Measurements from ENCODE around the gene ZNF598.

ZNF598 gene

DNA sequence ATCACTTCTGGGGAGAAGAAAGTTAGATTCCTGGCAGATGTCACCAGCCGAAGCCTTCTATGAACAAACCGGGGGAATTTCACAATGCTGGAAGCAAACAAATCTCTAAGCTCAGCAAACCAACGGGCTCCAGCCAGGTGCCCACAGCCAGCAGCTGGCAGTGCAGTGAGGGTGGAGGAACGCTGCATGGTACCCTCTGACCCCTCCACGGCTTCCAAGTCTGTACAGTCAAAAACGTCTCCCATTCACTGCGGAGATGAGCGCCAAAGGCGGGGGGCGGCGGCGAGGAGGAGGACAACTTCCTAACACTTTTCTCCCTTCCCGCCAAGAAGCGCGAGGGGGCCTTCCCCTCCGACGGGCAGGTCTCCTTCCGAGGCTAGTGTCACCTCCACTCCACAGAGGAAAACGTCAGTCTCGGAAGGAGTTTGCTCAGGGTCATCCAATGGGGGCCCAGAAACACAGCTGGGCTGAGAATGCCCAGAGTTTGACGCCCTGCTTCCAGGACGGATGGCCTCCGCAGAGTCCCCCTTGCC, 924 bp downstream of the ZNF598 start:
- Histone ChIP-seq H3K14ac (ENCODE audit: low read length) (peak overlapping the region; percentile 49), H3K4me3 (ENCODE audit: low read length in 2 of 2) (peak overlapping the region; percentile 65 to 99), H3K9ac (ENCODE audit: low read depth, low read length, poor library complexity) (peak overlapping the region; percentile 96), H3K23ac (ENCODE audit: low read depth, low read length, poor library complexity) (peak overlapping the region; percentile 48), H2BK15ac (ENCODE audit: low read length) (no peak overlapping the region), H3K18ac (ENCODE audit: low read length) (peak overlapping the region; percentile 82), H4K8ac (ENCODE audit: low read depth, low read length) (no peak overlapping the region), H2AK5ac (ENCODE audit: low read depth, low read length) (peak overlapping the region; percentile 11), H3K4ac (ENCODE audit: low read length) (no peak overlapping the region), H2BK120ac (ENCODE audit: low read depth, low read length) (no peak overlapping the region), H3K27ac (replicated peaks; ENCODE audit: low read length) (no peak overlapping the region), H3K27me3 (ENCODE audit: control insufficient read depth in 3 of 3, insufficient read depth in 3 of 3, low read depth in 1 of 3, low read length in 3 of 3) (no peaks in the 10 kb centered on the region), H3K4me1 (ENCODE audit: control insufficient read depth in 2 of 2, insufficient read depth in 1 of 2, low read depth in 1 of 2, low read length in 2 of 2) (peaks cover 25 to 32% of the 10 kb centered on the region in 2 donors), H4K91ac (ENCODE audit: low read depth, low read length, poor library complexity) (no peak overlapping the region), H3K9me3 (replicated peaks in 1 of 2; ENCODE audit: control insufficient read depth in 2 of 2, insufficient read depth in 1 of 2, low read depth in 1 of 2, low read length in 2 of 2) (no peaks in the 10 kb centered on the region), H2BK12ac (ENCODE audit: low read length) (no peak overlapping the region), H3K79me1 (ENCODE audit: low read depth, low read length) (peaks cover 34% of the 10 kb centered on the region), H3K4me2 (ENCODE audit: insufficient read depth, low read length, poor library complexity, severe bottlenecking) (peak overlapping the region; percentile 80), H2BK5ac (ENCODE audit: low read length) (no peak overlapping the region), H3K36me3 (replicated peaks in 1 of 2; ENCODE audit: control insufficient read depth in 2 of 2, insufficient read depth in 2 of 2, low read length in 2 of 2) (peaks cover 8 to 19% of the 10 kb centered on the region in 2 donors), H2AFZ (ENCODE audit: low read length) (peak overlapping the region; percentile 78)
- WGBS, 2 donors (ENCODE audit: extremely low coverage in 2 of 2, insufficient read length in 2 of 2, insufficient replicate concordance in 1 of 2), result no CpG with 5 or more reads among the region's 23 CpGs
- DNase-seq (ENCODE audit: low spot score), result no peak

DNA sequence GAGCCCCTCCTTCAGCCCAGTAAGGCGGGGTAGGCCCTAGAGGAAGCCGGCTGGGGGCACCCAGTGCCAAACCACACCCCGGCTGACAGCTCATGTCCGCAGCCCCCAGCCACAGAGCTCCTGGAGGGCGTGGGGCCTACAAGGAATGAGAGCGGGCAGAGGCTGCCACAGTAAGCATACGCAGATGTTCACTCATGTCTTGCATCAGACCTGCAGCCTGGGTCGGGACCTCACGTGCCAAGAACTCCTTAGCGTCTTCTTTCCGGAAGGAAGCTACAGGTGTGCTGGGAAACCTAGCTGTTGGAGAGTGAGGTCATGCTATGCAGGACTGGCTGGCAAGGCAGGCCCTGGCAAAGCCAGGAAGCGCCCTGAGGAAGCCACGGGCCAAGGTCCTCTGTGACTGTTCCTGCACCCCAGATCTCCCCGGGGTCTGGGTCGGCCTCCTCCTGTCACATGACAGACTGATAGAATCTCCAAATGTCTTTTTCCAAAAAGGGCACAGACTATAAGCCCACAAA, 1.6 kb downstream of the ZNF598 start:
- Histone ChIP-seq H2BK15ac (ENCODE audit: low read length) (no peak overlapping the region), H3K4ac (ENCODE audit: low read length) (peak overlapping the region; percentile 37), H3K4me3 (ENCODE audit: low read length in 2 of 2) (peak overlapping the region in 1 of 2 donors; percentile 65), H3K4me2 (ENCODE audit: insufficient read depth, low read length, poor library complexity, severe bottlenecking) (no peak overlapping the region), H2BK120ac (ENCODE audit: low read depth, low read length) (no peak overlapping the region), H3K79me1 (ENCODE audit: low read depth, low read length) (peaks cover 37% of the 10 kb centered on the region), H3K4me1 (ENCODE audit: control insufficient read depth in 2 of 2, insufficient read depth in 1 of 2, low read depth in 1 of 2, low read length in 2 of 2) (peaks cover 28 to 35% of the 10 kb centered on the region in 2 donors), H4K8ac (ENCODE audit: low read depth, low read length) (peak overlapping the region; percentile 17), H2BK5ac (ENCODE audit: low read length) (no peak overlapping the region), H2AFZ (ENCODE audit: low read length) (no peak overlapping the region), H3K14ac (ENCODE audit: low read length) (no peak overlapping the region), H3K23ac (ENCODE audit: low read depth, low read length, poor library complexity) (peak overlapping the region; percentile 31), H2BK12ac (ENCODE audit: low read length) (peak overlapping the region; percentile 16), H3K18ac (ENCODE audit: low read length) (no peak overlapping the region), H3K27me3 (ENCODE audit: control insufficient read depth in 3 of 3, insufficient read depth in 3 of 3, low read depth in 1 of 3, low read length in 3 of 3) (no peaks in the 10 kb centered on the region), H3K27ac (replicated peaks; ENCODE audit: low read length) (no peak overlapping the region), H3K9ac (ENCODE audit: low read depth, low read length, poor library complexity) (peak overlapping the region; percentile 70), H3K9me3 (replicated peaks in 1 of 2; ENCODE audit: control insufficient read depth in 2 of 2, insufficient read depth in 1 of 2, low read depth in 1 of 2, low read length in 2 of 2) (no peaks in the 10 kb centered on the region), H4K91ac (ENCODE audit: low read depth, low read length, poor library complexity) (peak overlapping the region; percentile 85), H2AK5ac (ENCODE audit: low read depth, low read length) (no peak overlapping the region), H3K36me3 (replicated peaks in 1 of 2; ENCODE audit: control insufficient read depth in 2 of 2, insufficient read depth in 2 of 2, low read length in 2 of 2) (peaks cover 9 to 25% of the 10 kb centered on the region in 2 donors)
- WGBS, 2 donors (ENCODE audit: extremely low coverage in 2 of 2, insufficient read length in 2 of 2, insufficient replicate concordance in 1 of 2), result no CpG with 5 or more reads among the region's 15 CpGs
- no peak for DNase-seq (ENCODE audit: low spot score)

DNA sequence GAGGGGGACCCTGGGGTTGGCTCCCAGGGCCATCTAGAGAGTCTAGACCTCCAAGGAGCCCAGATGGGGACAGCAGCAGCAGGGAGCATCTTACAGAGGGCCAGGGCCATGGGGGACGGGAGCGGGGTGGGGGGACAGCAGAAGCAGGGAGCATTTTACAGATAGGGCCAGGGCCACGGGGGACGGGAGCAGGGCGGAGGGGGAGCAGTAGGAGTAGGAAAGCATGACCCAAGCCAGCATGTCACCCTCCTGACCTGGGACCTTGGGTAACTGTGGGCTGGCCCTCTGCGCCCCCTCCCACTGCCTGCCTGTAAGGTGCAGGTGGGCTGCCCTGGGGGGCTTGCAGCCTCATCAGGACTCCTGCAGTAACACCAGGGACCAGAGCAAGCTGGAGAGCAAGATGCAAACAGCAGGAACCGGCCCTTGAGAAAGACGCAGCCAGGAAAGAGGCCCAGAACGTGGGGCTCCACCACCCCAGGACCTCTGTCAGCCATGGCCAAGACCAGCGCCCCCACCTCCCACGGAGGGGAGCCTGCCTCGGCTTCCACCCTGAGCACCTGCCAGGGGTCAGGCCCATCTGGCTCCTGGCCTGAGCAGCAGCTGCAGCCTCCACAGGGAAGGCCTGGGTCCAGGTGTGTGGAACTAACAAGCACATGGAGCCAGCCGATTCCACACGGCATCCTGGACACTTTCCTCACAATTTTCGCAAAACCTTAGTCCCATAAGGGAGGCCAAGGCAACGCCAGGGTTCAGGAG, 2.4 kb downstream of the ZNF598 start:
- H2BK15ac ChIP-seq (ENCODE audit: low read length), result no peak overlapping the region
- no peak overlapping the region for H3K27ac ChIP-seq (replicated peaks; ENCODE audit: low read length)
- no peak overlapping the region for H3K4me2 ChIP-seq (ENCODE audit: insufficient read depth, low read length, poor library complexity, severe bottlenecking)
- H3K4me3 ChIP-seq (ENCODE audit: low read length in 2 of 2), result peak overlapping the region in 1 of 2 donors; percentile 65
- H3K4ac ChIP-seq (ENCODE audit: low read length), result peak overlapping the region; percentile 66
- no peaks in the 10 kb centered on the region for H3K9me3 ChIP-seq (replicated peaks in 1 of 2; ENCODE audit: control insufficient read depth in 2 of 2, insufficient read depth in 1 of 2, low read depth in 1 of 2, low read length in 2 of 2)
- H3K27me3 ChIP-seq (ENCODE audit: control insufficient read depth in 3 of 3, insufficient read depth in 3 of 3, low read depth in 1 of 3, low read length in 3 of 3), result no peaks in the 10 kb centered on the region
- DNase-seq (ENCODE audit: low spot score), result no peak
- H2BK12ac ChIP-seq (ENCODE audit: low read length), result peak overlapping the region; percentile 63
- H4K91ac ChIP-seq (ENCODE audit: low read depth, low read length, poor library complexity), result no peak overlapping the region
- no peak overlapping the region for H4K8ac ChIP-seq (ENCODE audit: low read depth, low read length)
- H3K9ac ChIP-seq (ENCODE audit: low read depth, low read length, poor library complexity), result peak overlapping the region; percentile 78
- H3K23ac ChIP-seq (ENCODE audit: low read depth, low read length, poor library complexity), result peak overlapping the region; percentile 43
- no peak overlapping the region for H2BK120ac ChIP-seq (ENCODE audit: low read depth, low read length)
- no CpG with 5 or more reads among the region's 16 CpGs for WGBS, 2 donors (ENCODE audit: extremely low coverage in 2 of 2, insufficient read length in 2 of 2, insufficient replicate concordance in 1 of 2)
- H3K36me3 ChIP-seq (replicated peaks in 1 of 2; ENCODE audit: control insufficient read depth in 2 of 2, insufficient read depth in 2 of 2, low read length in 2 of 2), result peaks cover 13 to 33% of the 10 kb centered on the region in 2 donors
- peak overlapping the region; percentile 53 for H2BK5ac ChIP-seq (ENCODE audit: low read length)
- H3K14ac ChIP-seq (ENCODE audit: low read length), result peak overlapping the region; percentile 71
- peaks cover 28 to 35% of the 10 kb centered on the region in 2 donors for H3K4me1 ChIP-seq (ENCODE audit: control insufficient read depth in 2 of 2, insufficient read depth in 1 of 2, low read depth in 1 of 2, low read length in 2 of 2)
- H3K79me1 ChIP-seq (ENCODE audit: low read depth, low read length), result peaks cover 42% of the 10 kb centered on the region
- H2AK5ac ChIP-seq (ENCODE audit: low read depth, low read length), result peak overlapping the region; percentile 81
- no peak overlapping the region for H3K18ac ChIP-seq (ENCODE audit: low read length)
- H2AFZ ChIP-seq (ENCODE audit: low read length), result no peak overlapping the region

DNA sequence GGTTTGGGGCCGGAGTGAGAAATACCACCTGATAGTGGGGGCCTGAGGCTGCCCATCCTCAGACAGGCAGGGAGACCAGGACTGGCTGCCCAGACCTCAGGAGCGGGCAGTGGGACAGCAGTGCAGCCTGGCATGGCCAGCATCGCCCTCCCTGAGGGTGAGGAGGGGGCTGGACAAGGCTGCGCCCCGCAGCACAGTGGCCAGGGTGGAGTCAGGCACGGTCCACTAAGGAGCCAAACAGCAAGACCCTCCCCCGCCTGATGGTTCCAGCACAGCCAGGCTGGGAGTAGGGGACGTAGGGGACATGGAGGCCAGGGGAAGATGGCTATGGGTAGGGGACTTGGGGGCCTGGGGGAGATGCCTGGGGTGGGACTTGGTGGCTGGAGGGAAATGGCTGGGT, 3.3 kb downstream of the ZNF598 start:
- H2BK120ac ChIP-seq (ENCODE audit: low read depth, low read length), result no peak overlapping the region
- no peak overlapping the region for H3K4ac ChIP-seq (ENCODE audit: low read length)
- H3K4me2 ChIP-seq (ENCODE audit: insufficient read depth, low read length, poor library complexity, severe bottlenecking), result no peak overlapping the region
- WGBS, 2 donors (ENCODE audit: extremely low coverage in 2 of 2, insufficient read length in 2 of 2, insufficient replicate concordance in 1 of 2), result no CpG with 5 or more reads among the region's 8 CpGs
- H3K23ac ChIP-seq (ENCODE audit: low read depth, low read length, poor library complexity), result no peak overlapping the region
- no peak overlapping the region for H2BK15ac ChIP-seq (ENCODE audit: low read length)
- H4K8ac ChIP-seq (ENCODE audit: low read depth, low read length), result peak overlapping the region; percentile 65
- no peak overlapping the region for H3K4me3 ChIP-seq (ENCODE audit: low read length in 2 of 2)
- peak overlapping the region; percentile 53 for H2BK5ac ChIP-seq (ENCODE audit: low read length)
- H3K36me3 ChIP-seq (replicated peaks in 1 of 2; ENCODE audit: control insufficient read depth in 2 of 2, insufficient read depth in 2 of 2, low read length in 2 of 2), result peaks cover 22 to 43% of the 10 kb centered on the region in 2 donors
- H4K91ac ChIP-seq (ENCODE audit: low read depth, low read length, poor library complexity), result no peak overlapping the region
- no peak overlapping the region for H3K18ac ChIP-seq (ENCODE audit: low read length)
- peaks cover 47% of the 10 kb centered on the region for H3K79me1 ChIP-seq (ENCODE audit: low read depth, low read length)
- peak overlapping the region; percentile 60 for H3K9ac ChIP-seq (ENCODE audit: low read depth, low read length, poor library complexity)
- DNase-seq (ENCODE audit: low spot score), result no peak
- H3K27ac ChIP-seq (replicated peaks; ENCODE audit: low read length), result no peak overlapping the region
- no peaks in the 10 kb centered on the region for H3K27me3 ChIP-seq (ENCODE audit: control insufficient read depth in 3 of 3, insufficient read depth in 3 of 3, low read depth in 1 of 3, low read length in 3 of 3)
- peaks cover 28 to 35% of the 10 kb centered on the region in 2 donors for H3K4me1 ChIP-seq (ENCODE audit: control insufficient read depth in 2 of 2, insufficient read depth in 1 of 2, low read depth in 1 of 2, low read length in 2 of 2)
- H2BK12ac ChIP-seq (ENCODE audit: low read length), result peak overlapping the region; percentile 73
- H2AK5ac ChIP-seq (ENCODE audit: low read depth, low read length), result peak overlapping the region; percentile 81
- no peak overlapping the region for H2AFZ ChIP-seq (ENCODE audit: low read length)
- peak overlapping the region; percentile 71 for H3K14ac ChIP-seq (ENCODE audit: low read length)
- no peaks in the 10 kb centered on the region for H3K9me3 ChIP-seq (replicated peaks in 1 of 2; ENCODE audit: control insufficient read depth in 2 of 2, insufficient read depth in 1 of 2, low read depth in 1 of 2, low read length in 2 of 2)
